HG02571 (cell line): ENCODE measurements around the gene FLNB.

Experiments
- ATAC-seq: cut with Tn5 transposase; IDR thresholded peaks from one replicate; pipeline ENCODE4 v1.9.1; 2021; ENCODE audit warnings: mild to moderate bottlenecking, moderate library complexity; ENCODE audit not compliant: unreplicated experiment

FLNB gene

DNA sequence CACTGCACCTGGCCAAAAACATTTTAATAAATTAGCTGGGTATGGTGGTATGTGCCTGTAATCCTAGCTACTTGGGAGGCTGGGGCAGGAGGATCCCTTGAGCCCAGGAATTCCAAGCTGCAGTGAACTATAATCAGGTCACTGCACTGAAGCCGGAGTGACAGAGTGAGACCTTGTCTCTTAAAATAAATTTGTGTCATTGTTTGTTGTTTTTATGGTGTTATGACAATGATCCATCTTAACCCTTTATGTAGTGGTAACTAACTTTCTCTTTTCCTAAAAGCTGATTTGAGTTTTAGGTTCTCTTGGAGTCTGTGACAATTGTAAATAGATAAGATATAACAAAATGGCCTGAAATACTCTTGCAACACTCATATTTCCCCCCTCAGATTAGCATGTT is 20.7 kb downstream of the FLNB start:
- no peak for ATAC-seq

- ATAC-seq = no peak
Measured at GRCh38 chr3:58029842-58030584, 21.8 kb downstream of the FLNB start.

DNA sequence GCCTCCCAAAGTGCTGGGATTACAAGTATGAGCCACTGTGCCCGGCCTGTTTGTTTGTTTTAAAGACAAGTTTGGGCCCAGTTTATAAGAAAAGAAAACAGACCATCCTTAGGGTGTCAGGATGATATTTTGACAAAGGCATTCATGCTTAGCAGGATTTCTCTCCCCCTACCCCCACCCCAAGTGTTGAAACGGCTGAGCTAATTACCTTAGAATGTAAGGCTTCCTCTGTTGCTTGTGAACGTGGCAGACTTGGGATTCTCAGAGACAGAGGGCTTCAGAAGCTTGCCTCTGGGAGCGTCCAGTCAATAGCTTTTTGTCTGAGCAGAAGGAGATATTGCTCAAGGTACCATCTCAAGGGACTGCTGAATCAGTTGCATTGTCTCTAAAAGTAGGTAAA is 24.0 kb downstream of the FLNB start:
- no peak for ATAC-seq

DNA sequence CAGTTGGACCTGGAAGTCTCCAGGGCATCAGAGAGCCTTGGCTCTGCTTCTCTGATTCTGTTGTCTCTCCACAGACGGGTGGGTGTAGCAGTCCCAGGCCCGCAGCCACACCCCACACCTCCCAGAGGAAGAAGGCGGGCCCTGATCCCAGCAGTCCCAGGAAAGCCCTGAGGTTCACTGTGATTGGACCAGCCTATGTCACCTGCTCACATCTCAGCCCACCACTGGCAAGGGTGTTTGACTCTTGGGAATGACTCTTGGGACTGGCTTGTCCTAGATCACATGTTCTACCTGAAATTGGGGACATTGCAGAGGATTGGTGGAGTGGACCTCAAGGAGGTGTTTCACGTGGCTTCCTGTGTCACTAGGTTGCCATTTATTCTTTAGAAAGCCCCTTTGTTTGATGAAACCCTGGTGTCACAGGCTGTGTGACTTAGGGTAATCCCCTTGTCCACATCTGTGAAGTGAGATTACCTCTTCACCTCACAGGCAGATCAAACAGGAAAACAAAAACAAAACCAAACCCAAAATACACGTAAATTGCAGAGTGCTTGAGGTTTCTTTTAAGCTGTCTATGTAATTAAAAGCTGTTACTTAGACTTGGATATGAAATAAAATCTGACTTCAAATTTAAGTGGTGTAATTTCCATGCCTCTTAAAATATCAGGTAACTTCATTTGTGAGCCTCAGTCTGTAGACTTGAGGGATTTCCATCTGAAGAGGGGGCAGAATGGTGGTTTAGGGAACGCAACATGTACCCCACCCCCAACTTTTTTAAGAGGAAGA is 26.7 kb downstream of the FLNB start:
- peak; percentile 97 for ATAC-seq

DNA sequence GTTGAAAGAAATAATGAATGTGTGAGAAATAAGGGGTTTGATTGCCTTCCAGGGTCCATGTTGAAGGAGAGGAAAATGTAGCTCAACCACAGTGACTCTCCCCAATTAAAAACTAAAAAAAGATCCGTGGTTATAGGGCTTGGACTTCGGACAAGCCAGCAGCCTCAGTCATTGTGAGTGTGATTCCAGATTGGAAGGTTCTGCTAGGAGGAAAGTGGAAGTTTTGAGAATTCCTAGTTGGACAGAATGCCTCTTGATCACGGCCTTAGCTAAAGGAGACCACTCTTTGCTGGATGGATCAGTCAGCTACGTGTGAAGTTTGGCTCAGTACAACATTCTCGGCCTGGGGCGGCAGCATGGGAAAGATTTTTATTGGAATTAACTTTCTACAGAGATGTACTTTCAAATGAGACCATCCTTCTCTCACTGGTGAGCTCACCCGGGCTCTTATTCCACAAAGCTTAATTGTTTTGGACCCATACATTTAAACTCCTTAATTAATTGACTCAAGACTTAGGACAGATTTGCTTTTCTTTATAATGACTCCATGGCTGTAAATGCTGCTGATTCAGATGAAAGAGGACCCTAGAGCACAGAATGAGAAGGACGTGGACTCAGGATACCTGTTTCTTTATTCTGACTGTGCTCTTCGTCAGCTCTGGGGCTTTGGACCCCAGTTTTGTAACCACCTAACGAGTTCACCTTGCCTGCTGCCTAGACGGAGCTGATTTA is 27.5 kb downstream of the FLNB start:
- no peak for ATAC-seq

DNA sequence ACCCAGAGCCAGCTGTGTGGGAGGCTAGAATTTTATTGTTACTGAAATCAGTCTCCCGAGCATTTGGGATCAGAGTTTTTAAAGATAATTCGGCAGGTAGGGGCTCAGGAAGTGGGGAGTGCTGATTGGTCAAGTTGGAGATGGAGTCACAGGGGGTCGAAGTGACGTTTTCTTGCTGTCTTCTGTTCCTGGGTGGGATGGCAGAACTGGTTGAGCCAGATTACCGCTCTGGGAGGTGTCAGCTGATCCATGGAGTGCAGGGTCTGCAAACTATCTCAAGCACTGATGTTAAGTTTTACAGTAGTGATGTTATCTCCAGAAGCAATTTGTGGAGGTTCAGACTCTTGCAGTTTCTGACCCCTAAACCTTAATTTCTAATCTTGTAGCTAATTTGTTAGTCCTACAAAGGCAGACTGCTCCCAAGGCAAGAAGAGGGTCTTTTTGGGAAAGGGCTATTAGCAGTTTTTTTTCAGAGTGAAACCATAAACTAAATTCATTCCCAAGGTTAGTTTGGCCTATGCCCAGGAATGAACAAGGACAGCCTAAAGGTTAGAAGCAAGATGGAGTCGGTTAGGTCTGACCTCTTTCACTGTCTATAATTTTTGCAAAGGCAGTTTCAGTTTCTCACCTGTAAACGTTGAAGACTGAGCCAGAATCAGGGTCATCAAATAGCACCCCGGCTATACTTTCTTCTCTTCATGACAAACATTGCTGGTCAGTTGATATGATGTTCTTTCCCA is 28.2 kb downstream of the FLNB start:
- ATAC-seq = no peak

GRCh38 chr3:58037141-58037910 is 29.1 kb downstream of the FLNB start:
- no peak for ATAC-seq

- no peak for ATAC-seq
Measured at GRCh38 chr3:58038675-58039292, 30.6 kb downstream of the FLNB start.

- ATAC-seq = no peak
Measured at GRCh38 chr3:58039601-58040000, 31.4 kb downstream of the FLNB start.

DNA sequence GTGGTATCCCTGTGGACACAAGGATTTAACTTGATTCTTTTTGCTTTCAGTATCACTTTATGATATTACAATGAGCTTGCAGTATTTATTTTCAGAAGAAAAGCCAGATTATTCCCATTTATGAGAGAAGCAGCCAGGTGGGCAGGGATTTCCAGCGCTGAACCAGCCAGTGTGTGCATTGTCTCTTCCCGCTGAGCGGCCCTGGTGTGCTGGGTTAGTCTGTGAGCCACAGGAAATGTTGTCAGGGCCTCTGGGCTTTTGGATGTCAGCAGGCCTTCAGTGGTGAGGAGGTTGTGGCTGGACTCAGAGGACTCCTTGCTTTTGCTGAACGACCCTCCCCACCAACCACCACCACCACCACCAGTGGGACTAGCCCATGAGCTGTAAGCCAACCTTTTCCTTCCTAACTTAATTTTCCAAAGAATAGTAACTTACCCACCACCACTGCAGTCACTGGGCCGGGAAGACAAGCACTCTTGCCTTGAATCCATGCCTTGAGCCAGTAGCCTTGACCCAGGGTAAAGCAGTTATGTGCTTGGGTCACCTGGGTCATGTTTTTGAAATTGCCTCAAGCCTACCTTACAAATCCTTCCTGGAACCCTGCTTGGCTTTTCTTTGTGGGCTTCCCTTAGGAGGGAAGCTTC is 33.1 kb downstream of the FLNB start:
- peak; percentile 20 for ATAC-seq

- ATAC-seq = peak; percentile 78
Measured at GRCh38 chr3:58041826-58042324, 33.7 kb downstream of the FLNB start.

- ATAC-seq = no peak
Measured at GRCh38 chr3:58042947-58043707, 34.9 kb downstream of the FLNB start.

GRCh38 chr3:58043933-58044332 is 35.7 kb downstream of the FLNB start:
- ATAC-seq = no peak

- no peak for ATAC-seq
Measured at GRCh38 chr3:58044691-58045483, 36.7 kb downstream of the FLNB start.

DNA sequence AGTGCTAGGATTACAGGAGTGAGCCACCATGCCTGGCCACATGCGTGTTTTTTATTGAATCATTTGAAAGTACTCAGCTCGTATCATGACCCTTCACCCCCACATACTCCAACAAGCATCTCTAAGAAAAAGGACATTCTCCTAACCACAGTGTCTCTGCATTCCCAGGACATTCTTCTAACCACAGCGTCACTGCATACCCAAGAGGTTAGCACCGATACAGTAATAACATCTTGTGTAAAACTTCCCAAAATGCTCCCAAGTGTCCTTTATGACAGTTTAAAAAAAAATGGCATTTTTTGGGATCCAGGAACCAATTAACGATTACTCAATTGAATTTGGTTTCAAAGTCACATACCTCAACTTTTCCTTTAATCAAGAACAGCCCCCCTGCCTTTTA is 39.6 kb downstream of the FLNB start:
- ATAC-seq = no peak

GRCh38 chr3:58048301-58048700 is 40.1 kb downstream of the FLNB start:
- no peak for ATAC-seq

DNA sequence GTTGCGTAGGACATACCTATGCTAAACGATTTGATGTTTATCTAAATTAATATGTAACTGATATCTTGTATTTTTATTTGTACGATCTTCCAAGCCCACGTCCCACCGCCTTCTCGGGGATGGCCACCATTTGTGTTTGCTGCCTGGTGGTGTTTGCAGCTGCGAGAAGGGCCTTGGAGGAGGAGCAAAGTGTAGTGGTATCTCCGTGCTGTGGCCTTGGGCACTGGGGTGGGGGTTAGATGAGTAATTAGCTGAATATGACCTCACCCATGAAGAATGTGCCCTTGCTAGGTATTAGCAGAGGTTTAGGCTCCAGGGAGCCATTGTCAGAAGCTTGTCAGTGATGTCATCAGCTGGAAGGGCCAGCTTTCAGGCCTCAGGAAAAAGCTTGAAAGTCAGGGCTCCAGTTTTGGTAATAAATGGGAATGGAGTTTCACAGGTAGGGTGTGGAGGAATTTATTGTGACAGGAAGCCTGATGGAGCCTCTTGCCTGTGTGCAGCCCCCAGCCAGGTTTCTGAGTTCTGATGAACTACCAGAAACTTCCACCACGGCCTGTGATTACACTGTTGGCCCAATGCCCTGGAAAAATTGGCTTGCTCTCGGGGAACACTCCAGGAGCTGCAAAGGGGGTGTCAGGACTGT is 41.0 kb downstream of the FLNB start:
- ATAC-seq = no peak
